Endothelial cell of umbilical vein (primary cell): ENCODE measurements around the gene CHRNB1. TPM values are rescaled to one million over a fixed set of nuclear protein-coding genes. Genes with fewer than 3 reads are reported as not detected.

Experiments used
- BruUV-seq: library from RNA; stranded (reverse); fragments of 400-500 nt; replicated peaks from 2 replicates; lab custom pipeline; 2021; lab: Mats Ljungman, UMichigan
- CTCF ChIA-PET: fragments of 300-600, 350-600 bp; sonication (Branson Sonifier 250); formaldehyde crosslinking; loops from one replicate; lab custom pipeline; 2021; ENCODE audit warnings: antibody characterized with exemption, inconsistent platforms; lab: Charles Lee
- POLR2A ChIA-PET: fragments of 300-600, 350-600 bp; sonication (Branson Sonifier 250); formaldehyde crosslinking; loops from one replicate; lab custom pipeline; 2021; ENCODE audit warnings: antibody characterized with exemption, inconsistent platforms; lab: Charles Lee
- DNase-seq: peaks from one replicate; pipeline ENCODE4 v3.0.0-alpha.2; 2011; ENCODE audit warnings: low read depth, low spot score
- FAIRE-seq: peaks from 2 replicates; lab custom pipeline; 2011; peaks lifted over from hg19 to GRCh38; lab: Jason Lieb, UNC
- H2AFZ ChIP-seq: 2 replicates; pipeline ENCODE4 v1.6.0; 2012; ENCODE audit warnings: low read depth, low read length, control low read depth, inconsistent platforms
- H3K27ac ChIP-seq: 2 replicates; pipeline ENCODE4 v1.5.1; 2011; ENCODE audit warnings: low read depth, mild to moderate bottlenecking, control low read depth, low read length, moderate library complexity; ENCODE audit not compliant: insufficient read depth
- H3K27me3 ChIP-seq, 2 experiments: 2 replicates each; pipeline versions ENCODE4 v1.6.0 to v1.6.1; 2011; ENCODE audit warnings: low read length in 2 of 2, mixed read lengths in 1 of 2; ENCODE audit not compliant: control insufficient read depth in 2 of 2, insufficient read depth in 2 of 2
- H3K36me3 ChIP-seq, 2 experiments: 2 replicates in 1 of 2; 3 replicates in 1 of 2; pipeline ENCODE4 v1.5.1; 2011; ENCODE audit warnings: low read length in 2 of 2, mild to moderate bottlenecking in 1 of 2, moderate library complexity in 1 of 2; ENCODE audit not compliant: control insufficient read depth in 2 of 2, insufficient read depth in 2 of 2; ENCODE audit errors: extremely low read depth in 1 of 2
- H3K4me1 ChIP-seq: 3 replicates; pipeline ENCODE4 v1.5.1; 2011; ENCODE audit warnings: mild to moderate bottlenecking, low read length; ENCODE audit not compliant: control insufficient read depth, insufficient read depth; ENCODE audit errors: extremely low read depth
- H3K4me2 ChIP-seq: 2 replicates; pipeline ENCODE4 v1.6.1; 2011; ENCODE audit warnings: low read length, control low read depth, mixed read lengths; ENCODE audit not compliant: insufficient read depth
- H3K4me3 ChIP-seq, 3 experiments: fragments of 200-600 bp in 1 of 3; sonication (generic), shearing (Covaris generic) in 1 of 3; replicated peaks in 1 of 3; 2 replicates each; pipeline ENCODE4 v1.5.1; 2011 to 2016; ENCODE audit warnings: control low read depth in 3 of 3, low read length in 3 of 3, mild to moderate bottlenecking in 2 of 3, inconsistent platforms in 1 of 3, low read depth in 1 of 3, moderate library complexity in 1 of 3; ENCODE audit not compliant: insufficient read depth in 1 of 3
- H3K79me2 ChIP-seq: 2 replicates; pipeline ENCODE4 v1.6.0; 2012; ENCODE audit warnings: low read length, inconsistent platforms; ENCODE audit not compliant: control insufficient read depth, insufficient read depth
- H3K9ac ChIP-seq: replicated peaks from 2 replicates; pipeline ENCODE3; 2011; ENCODE audit warnings: low read length, control low read depth; ENCODE audit not compliant: insufficient read depth; ENCODE audit errors: extremely low read depth
- H3K9me1 ChIP-seq: replicated peaks from 3 replicates; pipeline ENCODE4 v1.6.0; 2011; ENCODE audit warnings: mild to moderate bottlenecking, low read length; ENCODE audit not compliant: control insufficient read depth, insufficient read depth; ENCODE audit errors: extremely low read depth
- H3K9me3 ChIP-seq: replicated peaks from 2 replicates; pipeline ENCODE4 v1.5.1; 2012; ENCODE audit warnings: low read length, inconsistent platforms; ENCODE audit not compliant: control insufficient read depth, insufficient read depth
- H4K20me1 ChIP-seq: replicated peaks from 2 replicates; pipeline ENCODE3; 2011; ENCODE audit warnings: mild to moderate bottlenecking, low read length; ENCODE audit not compliant: control insufficient read depth, insufficient read depth; ENCODE audit errors: extremely low read depth
- EZH2 ChIP-seq: IDR thresholded peaks from 2 replicates; pipeline ENCODE4 v1.6.1; 2012; ENCODE audit warnings: borderline replicate concordance, low read depth, mild to moderate bottlenecking, moderate library complexity, low read length, inconsistent platforms; ENCODE audit not compliant: severe bottlenecking
- FOS ChIP-seq: IDR thresholded peaks from 2 replicates; pipeline ENCODE4 v1.6.1; 2011; ENCODE audit warnings: mild to moderate bottlenecking, low read length, moderate library complexity, borderline replicate concordance; ENCODE audit not compliant: insufficient read depth
- GATA2 ChIP-seq: IDR thresholded peaks from 2 replicates; pipeline ENCODE4 v1.7.0; 2011; ENCODE audit warnings: low read depth, mild to moderate bottlenecking, moderate library complexity, mixed read lengths, low read length; ENCODE audit not compliant: insufficient read length, insufficient read depth
- JUN ChIP-seq: IDR thresholded peaks from 2 replicates; pipeline ENCODE4 v1.6.1; 2011; ENCODE audit warnings: borderline replicate concordance, low read depth; ENCODE audit not compliant: insufficient read length, insufficient read depth
- MYC ChIP-seq: IDR thresholded peaks from one replicate; pipeline ENCODE4 v1.6.1; 2011; ENCODE audit warnings: mild to moderate bottlenecking, low read depth, low read length
- dilution Hi-C: fragments of 300-500 bp; cut with MboI; formaldehyde crosslinking; loops from one replicate; pipeline ENCODE4 v1.15.0; 2019; ENCODE audit warnings: low sequenced_read_pairs; ENCODE audit not compliant: extremely low pct_ligation_motif_present
- intact Hi-C: fragments of 100-400 bp; cut with micrococcal nuclease; formaldehyde crosslinking; loops from one replicate; pipeline ENCODE4 v1.10.0; 2022
- polyA plus RNA-seq, 4 experiments: library from polyadenylated mRNA; depleted of rRNA in 3 of 4; stranded (reverse) in 3 of 4; unstranded in 1 of 4; fragments of >200 nt; gene quantifications; 2 replicates each; pipeline versions ENCODE4 v1.2.1 to v1.2.3, GENCODE V29; 2011 to 2012; ENCODE audit warnings: missing spikeins in 1 of 4
- total RNA-seq: library from RNA; stranded (reverse); gene quantifications from 2 replicates; pipeline ENCODE4 v1.2.3, GENCODE V29; 2021
- TF ChIP-seq, protein P1 (sequence below), 2 donors: IDR thresholded peaks; 1 replicate in 1 of 2; 2 replicates in 1 of 2; pipeline ENCODE4 v1.5.1; 2011; ENCODE audit warnings: low read length in 2 of 2, mild to moderate bottlenecking in 2 of 2, moderate library complexity in 2 of 2, control low read depth in 1 of 2, inconsistent platforms in 1 of 2, low read depth in 1 of 2; ENCODE audit not compliant: insufficient read depth in 1 of 2; ENCODE audit errors: extremely low read depth in 1 of 2
- TF ChIP-seq, protein P2 (sequence below): IDR thresholded peaks from 2 replicates; pipeline ENCODE4 v1.6.1; 2011; ENCODE audit not compliant: insufficient read depth, insufficient read length

The CHRNB1 gene
- total and polyA plus RNA-seq, 2 donors (not counting 3 experiments of a cell fraction or from before 2014, with no cell fraction given): 5.6 to 9.3 TPM

DNA sequence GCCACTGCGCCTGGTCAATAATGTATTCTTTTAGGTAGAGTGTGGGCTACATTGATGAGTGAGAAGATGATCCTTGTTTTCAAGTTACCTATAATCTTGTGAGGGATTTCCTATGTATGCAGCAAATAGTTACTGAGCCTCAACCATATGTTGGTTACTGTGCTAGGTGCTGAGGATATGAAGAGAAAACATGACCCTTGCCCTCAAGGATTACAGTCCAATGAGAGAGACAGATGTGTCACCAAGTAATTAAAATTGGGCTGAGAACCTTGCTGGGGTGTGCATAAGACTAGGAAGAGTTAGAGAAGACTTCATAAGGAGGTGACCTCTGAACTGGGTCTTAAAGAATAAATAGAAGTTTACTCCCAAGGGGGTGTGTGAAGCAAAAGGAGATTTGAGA lies 46.7 kb downstream of the CHRNB1 start:
- POLR2A ChIA-PET: no interaction called here
- CTCF ChIA-PET: interaction anchor here (1.2 to 1.6 kb wide), 2 partner anchors 55 to 69 kb away, joined by 4 read pairs; no protein-coding TSS in a partner anchor
- H3K4me2 ChIP-seq: no peak overlapping the region
- intact Hi-C loops (no loop called here), dilution Hi-C loops (no loop called here)
- no TSS peak for BruUV-seq
- H3K27ac ChIP-seq: no peak overlapping the region
- H3K9ac ChIP-seq: no peak overlapping the region
- H3K4me1 ChIP-seq: peaks cover 19% of the 10 kb centered on the region
- no peaks in the 10 kb centered on the region for H3K27me3 ChIP-seq
- TF ChIP-seq, protein P1, sequence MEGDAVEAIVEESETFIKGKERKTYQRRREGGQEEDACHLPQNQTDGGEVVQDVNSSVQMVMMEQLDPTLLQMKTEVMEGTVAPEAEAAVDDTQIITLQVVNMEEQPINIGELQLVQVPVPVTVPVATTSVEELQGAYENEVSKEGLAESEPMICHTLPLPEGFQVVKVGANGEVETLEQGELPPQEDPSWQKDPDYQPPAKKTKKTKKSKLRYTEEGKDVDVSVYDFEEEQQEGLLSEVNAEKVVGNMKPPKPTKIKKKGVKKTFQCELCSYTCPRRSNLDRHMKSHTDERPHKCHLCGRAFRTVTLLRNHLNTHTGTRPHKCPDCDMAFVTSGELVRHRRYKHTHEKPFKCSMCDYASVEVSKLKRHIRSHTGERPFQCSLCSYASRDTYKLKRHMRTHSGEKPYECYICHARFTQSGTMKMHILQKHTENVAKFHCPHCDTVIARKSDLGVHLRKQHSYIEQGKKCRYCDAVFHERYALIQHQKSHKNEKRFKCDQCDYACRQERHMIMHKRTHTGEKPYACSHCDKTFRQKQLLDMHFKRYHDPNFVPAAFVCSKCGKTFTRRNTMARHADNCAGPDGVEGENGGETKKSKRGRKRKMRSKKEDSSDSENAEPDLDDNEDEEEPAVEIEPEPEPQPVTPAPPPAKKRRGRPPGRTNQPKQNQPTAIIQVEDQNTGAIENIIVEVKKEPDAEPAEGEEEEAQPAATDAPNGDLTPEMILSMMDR (IDR thresholded peaks at IDR 0.05; ENCODE audit: extremely low read depth in 1 of 2, insufficient read depth in 1 of 2, low read depth in 1 of 2, low read length in 2 of 2): no peak
- TF ChIP-seq, protein P2, sequence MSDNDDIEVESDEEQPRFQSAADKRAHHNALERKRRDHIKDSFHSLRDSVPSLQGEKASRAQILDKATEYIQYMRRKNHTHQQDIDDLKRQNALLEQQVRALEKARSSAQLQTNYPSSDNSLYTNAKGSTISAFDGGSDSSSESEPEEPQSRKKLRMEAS: no peak
- TF ChIP-seq MYC (no peak), JUN (no peak), FOS (no peak), EZH2 (no peak), GATA2 (no peak)
- H3K9me1 ChIP-seq: no peaks in the 10 kb centered on the region
- peaks cover 4% of the 10 kb centered on the region for H4K20me1 ChIP-seq
- no peak overlapping the region for H3K4me3 ChIP-seq
- H3K9me3 ChIP-seq: no peaks in the 10 kb centered on the region
- no peak overlapping the region for H2AFZ ChIP-seq
- H3K79me2 ChIP-seq: peaks cover 89% of the 10 kb centered on the region
- H3K36me3 ChIP-seq: peaks cover 0 to 2% of the 10 kb centered on the region in 2 experiments
- FAIRE-seq: no peak
- no peak for DNase-seq
